Muscle of arm (tissue), 12 donors: ENCODE measurements around the gene ATP1B3. TPM values are rescaled to one million over a fixed set of nuclear protein-coding genes. Genes with fewer than 3 reads are reported as not detected.

Experiments used
- polyA plus RNA-seq, 12 donors: library from polyadenylated mRNA; unstranded; fragments of 120-200 nt; gene quantifications; one replicate each; pipeline ENCODE4 v1.2.1, GENCODE V29; 2013; ENCODE audit not compliant: insufficient read length in 12 of 12

The ATP1B3 gene
- polyA plus RNA-seq, 12 donors, result 62.7 to 147 (median 105) TPM; not detected in 1

Other genes with a start within 250 kb of the ATP1B3 start
- 100 to 1,000 TPM in 3 of 12 donors, 10 to 100 TPM in 8, not detected in 1; 58.9 to 143 (median 87.0) TPM for gene RNF7, start 138.3 kb upstream of the ATP1B3 start, polyA plus RNA-seq
- gene GRK7, start 113.2 kb upstream of the ATP1B3 start, polyA plus RNA-seq, result under 1 TPM in 5 of 12 donors, not detected in 7; 0.05 to 0.20 (median 0.08) TPM